Left ventricle myocardium inferior (tissue), 1 donor: ENCODE results near the gene JARID2. TPM values are rescaled to one million over a fixed set of nuclear protein-coding genes. Genes with fewer than 3 reads are reported as not detected.

Experiments used
- DNase-seq: peaks from one replicate; pipeline ENCODE4 v3.0.0-alpha.2; 2020
- H3K27ac ChIP-seq: fragments of 200-600 bp; replicated peaks from 2 replicates; pipeline ENCODE4 v1.8.0; 2021
- H3K27me3 ChIP-seq: fragments of 200-600 bp; 2 replicates; pipeline ENCODE4 v1.8.0; 2021; ENCODE audit warnings: low read depth
- H3K36me3 ChIP-seq: fragments of 200-600 bp; 2 replicates; pipeline ENCODE4 v1.8.0; 2021
- H3K4me1 ChIP-seq: fragments of 200-600 bp; 2 replicates; pipeline ENCODE4 v1.8.0; 2021
- H3K4me3 ChIP-seq: fragments of 200-600 bp; 2 replicates; pipeline ENCODE4 v1.8.0; 2021; ENCODE audit warnings: mild to moderate bottlenecking, moderate library complexity
- H3K9me3 ChIP-seq: fragments of 200-600 bp; replicated peaks from 2 replicates; pipeline ENCODE4 v1.8.0; 2021
- intact Hi-C: fragments of 100-400 bp; cut with micrococcal nuclease; formaldehyde crosslinking; loops from one replicate; pipeline ENCODE4 v1.11.0; 2022
- total RNA-seq: library from RNA; stranded (reverse); fragmentation: NEBNext Ultra II Directional; extraction: Animal tissue kit (Norgen Biotek cat#: 25700); gene quantifications from one replicate; pipeline ENCODE4 v1.2.1, GENCODE V29; 2021
- TF ChIP-seq, protein P1 (sequence below): fragments of 200-600 bp; IDR thresholded peaks from 2 replicates; pipeline ENCODE4 v1.8.0; 2021; ENCODE audit warnings: antibody characterized with exemption, mild to moderate bottlenecking, borderline replicate concordance
- donor health status: DM: no; HTN: yes; CAD: no; lungs with severe emphysema.

The JARID2 gene
- total RNA-seq, 1 donor from 2014 or later = 6.5 TPM

GRCh38 chr6:15441981-15442380 lies 196.1 kb downstream of the JARID2 start:
- Histone ChIP-seq H3K36me3 (no peaks in the 10 kb centered on the region), H3K27ac (no peak overlapping the region), H3K4me3 (no peak overlapping the region), H3K4me1 (peaks cover 83% of the 10 kb centered on the region), H3K27me3 (no peaks in the 10 kb centered on the region), H3K9me3 (no peaks in the 10 kb centered on the region)
- intact Hi-C loops = no loop called here
- no peak for DNase-seq
- TF ChIP-seq, protein P1, sequence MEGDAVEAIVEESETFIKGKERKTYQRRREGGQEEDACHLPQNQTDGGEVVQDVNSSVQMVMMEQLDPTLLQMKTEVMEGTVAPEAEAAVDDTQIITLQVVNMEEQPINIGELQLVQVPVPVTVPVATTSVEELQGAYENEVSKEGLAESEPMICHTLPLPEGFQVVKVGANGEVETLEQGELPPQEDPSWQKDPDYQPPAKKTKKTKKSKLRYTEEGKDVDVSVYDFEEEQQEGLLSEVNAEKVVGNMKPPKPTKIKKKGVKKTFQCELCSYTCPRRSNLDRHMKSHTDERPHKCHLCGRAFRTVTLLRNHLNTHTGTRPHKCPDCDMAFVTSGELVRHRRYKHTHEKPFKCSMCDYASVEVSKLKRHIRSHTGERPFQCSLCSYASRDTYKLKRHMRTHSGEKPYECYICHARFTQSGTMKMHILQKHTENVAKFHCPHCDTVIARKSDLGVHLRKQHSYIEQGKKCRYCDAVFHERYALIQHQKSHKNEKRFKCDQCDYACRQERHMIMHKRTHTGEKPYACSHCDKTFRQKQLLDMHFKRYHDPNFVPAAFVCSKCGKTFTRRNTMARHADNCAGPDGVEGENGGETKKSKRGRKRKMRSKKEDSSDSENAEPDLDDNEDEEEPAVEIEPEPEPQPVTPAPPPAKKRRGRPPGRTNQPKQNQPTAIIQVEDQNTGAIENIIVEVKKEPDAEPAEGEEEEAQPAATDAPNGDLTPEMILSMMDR = no peak

DNA sequence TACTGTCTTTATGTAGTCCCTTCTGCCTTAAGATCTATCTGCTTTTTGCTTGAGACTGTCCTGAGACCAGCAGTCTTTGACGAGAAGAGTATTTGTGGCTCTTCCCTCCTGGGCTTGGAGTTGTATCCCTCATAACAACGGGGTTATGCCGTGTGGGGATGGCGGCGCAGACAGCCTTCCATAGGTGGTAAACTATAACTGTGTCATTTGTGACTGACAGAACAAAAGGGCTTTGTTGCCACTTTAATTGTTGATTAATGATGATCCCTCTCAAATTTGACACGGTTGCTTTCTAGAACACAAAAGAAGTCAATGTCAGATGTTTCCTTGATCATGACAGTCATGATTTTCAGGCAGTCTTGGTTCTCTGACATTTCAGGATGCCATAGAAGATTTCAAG lies 196.6 kb downstream of the JARID2 start:
- no peak overlapping the region for H3K4me3 ChIP-seq
- no peak for DNase-seq
- H3K27me3 ChIP-seq = no peaks in the 10 kb centered on the region
- peaks cover 83% of the 10 kb centered on the region for H3K4me1 ChIP-seq
- H3K9me3 ChIP-seq = no peaks in the 10 kb centered on the region
- intact Hi-C loops = no loop called here
- TF ChIP-seq, protein P1 = no peak
- no peaks in the 10 kb centered on the region for H3K36me3 ChIP-seq
- no peak overlapping the region for H3K27ac ChIP-seq

DNA sequence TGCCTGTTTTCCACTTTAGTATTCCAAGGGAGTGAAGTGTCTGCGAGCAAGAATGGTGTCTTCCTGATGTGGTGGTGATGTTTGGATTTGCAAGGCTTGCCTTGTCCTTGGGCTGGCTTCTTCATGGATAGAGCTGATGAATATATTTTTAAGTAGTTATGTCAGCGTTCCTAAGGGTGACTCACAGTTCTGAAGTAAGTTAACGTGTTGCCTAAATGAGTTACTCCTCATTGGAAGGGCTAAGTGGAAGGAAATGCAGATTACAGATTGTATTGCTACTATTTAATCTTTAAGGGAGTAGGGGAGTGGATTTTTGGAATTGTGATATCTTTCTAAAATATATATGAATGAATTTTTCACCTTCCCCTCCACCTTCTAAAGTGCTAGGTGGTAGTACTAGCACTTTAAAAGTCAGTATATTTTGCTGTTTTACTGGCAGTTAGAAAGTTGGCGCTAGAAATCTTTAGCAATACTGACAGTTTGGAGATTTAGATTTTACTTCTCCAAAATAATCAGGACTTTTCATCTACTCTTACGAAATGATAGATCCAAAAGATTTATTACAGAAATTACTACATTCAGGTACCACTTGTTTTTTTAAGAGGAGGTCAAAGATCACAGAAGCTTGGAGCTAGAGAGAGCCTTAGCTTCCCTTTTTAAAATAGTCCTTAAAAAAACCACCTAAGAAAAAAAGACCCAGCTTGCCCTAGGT lies 197.4 kb downstream of the JARID2 start:
- Histone ChIP-seq H3K27ac (no peak overlapping the region), H3K9me3 (no peaks in the 10 kb centered on the region), H3K27me3 (no peaks in the 10 kb centered on the region), H3K4me3 (no peak overlapping the region), H3K36me3 (no peaks in the 10 kb centered on the region), H3K4me1 (peaks cover 89% of the 10 kb centered on the region)
- no peak for DNase-seq
- intact Hi-C loops = no loop called here
- TF ChIP-seq, protein P1 = no peak

DNA sequence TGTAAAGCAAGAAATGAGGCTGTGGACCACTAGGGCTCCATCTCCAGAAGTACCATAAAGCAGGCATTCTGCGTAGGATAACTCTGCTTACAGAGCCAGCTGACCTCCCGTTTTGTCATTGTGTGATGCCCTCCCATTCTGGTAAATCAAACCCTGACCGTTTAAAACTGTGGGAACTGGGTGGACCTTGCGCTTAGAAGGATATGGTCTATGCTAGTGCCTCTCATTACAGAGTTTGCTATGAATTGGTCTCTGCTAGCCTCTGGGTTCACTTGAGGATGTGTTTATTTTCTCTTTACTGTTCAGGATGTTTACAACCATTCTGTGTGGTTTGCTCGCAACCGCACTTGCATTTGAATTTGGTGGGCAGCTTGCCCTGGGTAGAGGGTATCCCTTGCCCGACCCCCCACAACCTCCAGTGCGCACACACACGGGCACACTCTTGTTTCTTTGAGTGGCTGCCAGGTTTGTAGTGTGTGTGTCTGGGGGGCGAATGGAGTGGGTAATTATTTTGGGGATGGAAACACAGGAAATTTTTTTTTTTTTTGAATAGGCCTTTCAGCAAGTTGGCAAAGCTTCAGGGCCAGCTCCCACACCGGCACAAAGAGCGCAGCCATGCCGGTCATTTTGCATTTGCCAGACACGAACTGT lies 198.3 kb downstream of the JARID2 start:
- Histone ChIP-seq H3K27ac (peak overlapping the region; percentile 14), H3K9me3 (no peaks in the 10 kb centered on the region), H3K4me1 (peaks cover 89% of the 10 kb centered on the region), H3K27me3 (no peaks in the 10 kb centered on the region), H3K4me3 (no peak overlapping the region), H3K36me3 (no peaks in the 10 kb centered on the region)
- intact Hi-C loops = no loop called here
- TF ChIP-seq, protein P1 = no peak
- no peak for DNase-seq

- no peak for DNase-seq
- intact Hi-C loops = no loop called here
- Histone ChIP-seq H3K4me3 (peak overlapping the region; percentile 4), H3K27me3 (no peaks in the 10 kb centered on the region), H3K36me3 (no peaks in the 10 kb centered on the region), H3K9me3 (no peaks in the 10 kb centered on the region), H3K4me1 (peaks cover 89% of the 10 kb centered on the region), H3K27ac (peak overlapping the region; percentile 14)
- TF ChIP-seq, protein P1 = no peak
Observed at GRCh38 chr6:15444881-15445280, 199.0 kb downstream of the JARID2 start.
